ENCODE results near the gene ATP9A.

ATP9A gene

GRCh38 chr20:51631953-51632352 is 136.2 kb downstream of the ATP9A start:
- Histone ChIP-seq H3K27me3 (ENCODE audit: insufficient read depth, poor library complexity, severe bottlenecking) (no peaks in the 10 kb centered on the region), H3K4me3 (replicated peaks; ENCODE audit: insufficient read depth, low read length) (no peak overlapping the region), H3K27ac (replicated peaks) (no peak overlapping the region)
- DNase-seq (ENCODE audit: low read depth in 1 of 2, low spot score in 1 of 2) = no peak
- TF ChIP-seq SPI1 (IDR thresholded peaks at IDR 0.05; ENCODE audit: borderline replicate concordance, low read depth) (no peak), GABPA (IDR thresholded peaks at IDR 0.05; ENCODE audit: low read depth) (no peak), CTCF (IDR thresholded peaks at IDR 0.05; ENCODE audit: insufficient read depth, low read length) (no peak), REST (IDR thresholded peaks at IDR 0.05; ENCODE audit: insufficient replicate concordance, low read depth) (no peak), POLR2AphosphoS5 (IDR thresholded peaks at IDR 0.05; ENCODE audit: low read depth) (no peak)

GRCh38 chr20:51631011-51631950 is 136.9 kb downstream of the ATP9A start:
- H3K27ac ChIP-seq (replicated peaks) = no peak overlapping the region

More at GRCh38 chr20:51631011-51631950, 136.9 kb downstream of the ATP9A start:
- no peaks in the 10 kb centered on the region for H3K27me3 ChIP-seq (ENCODE audit: insufficient read depth, poor library complexity, severe bottlenecking)
- TF ChIP-seq CTCF (IDR thresholded peaks at IDR 0.05; ENCODE audit: insufficient read depth, low read length) (no peak), GABPA (IDR thresholded peaks at IDR 0.05; ENCODE audit: low read depth) (no peak), POLR2AphosphoS5 (IDR thresholded peaks at IDR 0.05; ENCODE audit: low read depth) (0 out of 2 replicates have a peak, but pooled peaks have one; percentile 34), SPI1 (IDR thresholded peaks at IDR 0.05; ENCODE audit: borderline replicate concordance, low read depth) (peak; percentile 79; the same call in 1 of the 2 replicates), REST (IDR thresholded peaks at IDR 0.05; ENCODE audit: insufficient replicate concordance, low read depth) (no peak)
- DNase-seq (ENCODE audit: low read depth in 1 of 2, low spot score in 1 of 2) = peak; percentile 54 to 60
- H3K4me3 ChIP-seq (replicated peaks; ENCODE audit: insufficient read depth, low read length) = no peak overlapping the region

Data from HL-60 (cell line).